GM12874 (cell line): ENCODE results near the gene ACBD6.

ENCODE experiments used
- TF ChIP-seq, protein P1 (sequence below): IDR thresholded peaks from 2 replicates; pipeline ENCODE4 v1.5.1; 2011; ENCODE audit warnings: low read depth, mild to moderate bottlenecking, control low read depth, low read length, moderate library complexity; ENCODE audit not compliant: insufficient read depth

ACBD6 gene

GRCh38 chr1:180542113-180542837, 39.9 kb upstream of the ACBD6 start:
- TF ChIP-seq, protein P1, sequence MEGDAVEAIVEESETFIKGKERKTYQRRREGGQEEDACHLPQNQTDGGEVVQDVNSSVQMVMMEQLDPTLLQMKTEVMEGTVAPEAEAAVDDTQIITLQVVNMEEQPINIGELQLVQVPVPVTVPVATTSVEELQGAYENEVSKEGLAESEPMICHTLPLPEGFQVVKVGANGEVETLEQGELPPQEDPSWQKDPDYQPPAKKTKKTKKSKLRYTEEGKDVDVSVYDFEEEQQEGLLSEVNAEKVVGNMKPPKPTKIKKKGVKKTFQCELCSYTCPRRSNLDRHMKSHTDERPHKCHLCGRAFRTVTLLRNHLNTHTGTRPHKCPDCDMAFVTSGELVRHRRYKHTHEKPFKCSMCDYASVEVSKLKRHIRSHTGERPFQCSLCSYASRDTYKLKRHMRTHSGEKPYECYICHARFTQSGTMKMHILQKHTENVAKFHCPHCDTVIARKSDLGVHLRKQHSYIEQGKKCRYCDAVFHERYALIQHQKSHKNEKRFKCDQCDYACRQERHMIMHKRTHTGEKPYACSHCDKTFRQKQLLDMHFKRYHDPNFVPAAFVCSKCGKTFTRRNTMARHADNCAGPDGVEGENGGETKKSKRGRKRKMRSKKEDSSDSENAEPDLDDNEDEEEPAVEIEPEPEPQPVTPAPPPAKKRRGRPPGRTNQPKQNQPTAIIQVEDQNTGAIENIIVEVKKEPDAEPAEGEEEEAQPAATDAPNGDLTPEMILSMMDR: no peak

DNA sequence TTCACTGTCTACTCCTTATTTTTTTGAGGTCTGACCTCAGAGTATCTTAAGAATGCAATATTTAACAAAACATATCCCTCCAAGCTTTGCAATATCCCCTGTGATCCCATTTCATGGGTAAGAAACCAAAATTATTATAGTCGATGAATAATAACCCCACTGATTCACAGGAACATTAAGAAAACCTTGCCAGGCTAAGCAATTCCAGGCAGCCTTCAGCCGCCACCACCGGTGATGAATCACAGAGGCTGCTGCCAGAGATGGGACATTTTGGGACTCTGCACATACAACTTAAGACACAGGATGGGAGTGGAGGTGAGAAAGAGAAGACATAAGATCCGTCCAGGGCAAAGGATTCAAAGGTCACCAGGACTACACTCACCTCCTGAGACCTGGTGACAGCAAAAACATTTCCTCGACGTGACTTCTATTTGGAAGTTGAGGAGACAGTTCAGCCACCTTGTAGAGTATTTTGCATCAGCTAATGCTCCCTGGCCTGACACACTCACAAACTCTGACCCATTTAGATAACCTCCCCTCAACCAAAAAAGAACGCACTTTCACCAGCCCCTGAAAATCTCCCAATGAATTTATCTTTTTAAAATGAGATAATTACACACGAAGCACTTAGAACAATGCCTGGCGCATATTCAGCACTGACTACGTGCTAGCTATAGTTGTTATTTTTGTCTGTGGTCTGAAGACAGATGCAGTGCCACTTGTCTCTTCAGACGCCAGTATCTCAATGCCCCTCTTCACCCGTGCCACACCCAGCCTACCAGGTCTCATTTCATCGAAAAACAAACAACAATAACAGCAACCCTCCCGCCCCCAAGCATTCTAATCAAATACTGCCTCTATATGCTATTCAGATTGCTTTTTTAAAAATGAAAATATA, 38.6 kb upstream of the ACBD6 start:
- TF ChIP-seq, protein P1: no peak

GRCh38 chr1:180539136-180539535, 36.8 kb upstream of the ACBD6 start:
- TF ChIP-seq, protein P1: no peak

GRCh38 chr1:180536821-180537372, 34.5 kb upstream of the ACBD6 start:
- TF ChIP-seq, protein P1: no peak

- TF ChIP-seq, protein P1: no peak
Observed at GRCh38 chr1:180535418-180535999, 33.1 kb upstream of the ACBD6 start.

DNA sequence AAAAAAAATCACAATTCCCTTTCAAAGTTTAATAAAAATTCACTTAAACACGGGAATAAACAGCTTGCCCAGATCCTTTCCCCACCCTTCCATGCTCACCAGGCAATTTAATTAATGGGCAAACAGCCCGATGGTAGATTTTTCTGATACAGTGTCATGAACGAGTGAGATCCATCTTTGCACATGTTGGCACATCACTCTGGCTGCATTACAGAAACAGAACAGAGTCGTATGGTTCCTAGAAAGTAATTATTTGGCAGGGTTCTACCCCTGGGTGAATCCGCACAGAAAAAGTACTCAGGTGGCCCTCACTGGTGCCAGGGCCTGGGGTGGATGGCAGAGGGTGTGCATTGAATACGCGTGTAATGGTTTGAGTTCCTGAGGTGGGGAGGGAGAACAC, 31.8 kb upstream of the ACBD6 start:
- TF ChIP-seq, protein P1: no peak

DNA sequence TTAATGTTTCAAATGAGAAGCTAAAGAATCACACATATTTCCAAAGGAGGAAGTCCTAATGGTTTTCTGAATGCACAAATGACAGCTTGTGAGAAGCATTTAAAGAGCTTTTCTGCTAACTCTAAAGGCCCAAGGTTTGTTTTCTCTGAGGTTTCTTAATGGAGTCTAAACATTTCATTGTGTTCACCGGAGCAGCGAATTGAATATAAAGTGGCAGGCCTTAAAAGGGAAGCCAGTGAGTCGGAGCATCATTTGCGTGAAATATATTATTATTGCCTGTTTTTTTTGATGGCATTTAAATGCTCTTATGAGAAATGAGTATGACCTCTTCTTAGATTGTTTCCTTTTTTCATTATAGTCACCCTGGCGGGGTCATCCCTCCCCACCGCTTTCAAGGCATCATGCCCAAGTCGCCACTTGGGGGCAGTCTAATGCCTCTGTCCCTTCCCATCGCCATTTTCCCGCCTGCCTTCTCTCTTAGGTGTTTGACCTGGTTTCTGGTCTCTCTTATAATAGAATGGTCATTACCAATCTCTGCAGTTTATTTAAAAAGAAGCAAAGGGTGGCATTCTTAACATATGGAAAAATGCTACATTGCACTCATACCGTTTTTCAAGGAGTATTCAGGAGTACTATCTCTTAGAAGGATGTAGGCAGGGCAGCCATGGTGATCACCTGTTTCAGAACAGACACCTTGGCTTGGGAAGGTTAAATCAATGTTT, 31.1 kb upstream of the ACBD6 start:
- TF ChIP-seq, protein P1: peak; percentile 79
